ENCODE measurements around the gene OSBPL9. TPM values are rescaled to one million over a fixed set of nuclear protein-coding genes. Genes with fewer than 3 reads are reported as not detected.
"Not testable (repeated sequence)": the region's sequence is repeated elsewhere in the genome, so short reads cannot be mapped to it uniquely, and the experiment has no call there.

The OSBPL9 gene
- total RNA-seq, 2 experiments from 2014 or later = 40.0 to 42.7 TPM

GRCh38 chr1:51578383-51579109 is 38.3 kb upstream of the OSBPL9 start:
- Mint-ChIP-seq H3K36me3 (ENCODE audit: low read depth) (peaks cover 6% of the 10 kb centered on the region), H3K4me1 (peaks cover 36% of the 10 kb centered on the region), H3K4me3 (no peak overlapping the region), H3K9me3 (peaks cover 4% of the 10 kb centered on the region), H3K27ac (no peak overlapping the region), H3K27me3 (no peaks in the 10 kb centered on the region)
- no peak for DNase-seq
- ChIA-PET CTCF (no interaction called here), POLR2A (interaction anchor here (1.4 kb wide), 1 partner anchor 9 kb away, joined by 3 read pairs; no protein-coding TSS in a partner anchor)

DNA sequence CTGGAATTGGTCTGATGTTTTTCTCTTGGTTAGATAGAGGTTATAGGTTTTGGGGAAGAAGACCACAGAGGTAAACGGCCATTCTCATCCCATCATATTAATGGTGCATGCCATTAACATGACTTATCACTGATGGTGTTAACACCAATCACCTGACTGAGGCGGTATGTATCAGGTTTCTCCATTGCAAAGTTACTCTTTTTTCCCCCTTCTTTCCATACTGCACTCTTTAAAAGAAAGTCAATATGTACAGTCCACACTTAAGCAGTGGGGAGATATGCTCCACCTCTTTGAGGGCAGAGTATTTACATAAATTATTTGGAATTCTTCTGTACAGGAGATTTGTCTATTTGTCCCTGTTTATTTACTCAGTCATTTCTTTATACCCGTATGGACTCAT is 35.7 kb upstream of the OSBPL9 start:
- H3K27ac Mint-ChIP-seq = no peak overlapping the region
- POLR2A ChIA-PET = no interaction called here

DNA sequence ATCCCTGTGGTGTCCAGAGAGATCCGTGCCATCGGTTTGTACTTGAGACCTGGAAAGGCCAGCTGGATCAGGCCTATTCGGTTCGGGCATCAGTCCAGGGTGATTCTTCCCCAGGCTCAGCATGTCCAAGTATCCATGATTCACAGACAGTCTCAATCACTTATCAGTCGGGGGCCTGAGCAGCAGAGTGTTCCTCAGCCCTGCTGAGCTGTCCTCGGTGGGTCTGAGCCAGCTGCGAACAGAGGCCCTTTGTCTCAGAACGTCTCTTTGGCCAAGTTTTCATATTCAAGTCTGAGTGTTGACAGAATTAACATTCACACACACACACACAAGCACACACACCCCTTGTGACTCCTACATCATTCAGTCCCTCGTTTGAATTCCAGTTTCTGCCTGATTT is 33.4 kb upstream of the OSBPL9 start:
- Mint-ChIP-seq H3K36me3 (ENCODE audit: low read depth) (no peaks in the 10 kb centered on the region), H3K4me1 (peaks cover 6% of the 10 kb centered on the region), H3K27ac (no peak overlapping the region), H3K4me3 (no peak overlapping the region), H3K9me3 (no peaks in the 10 kb centered on the region), H3K27me3 (no peaks in the 10 kb centered on the region)
- no peak for DNase-seq
- POLR2A ChIA-PET = no interaction called here
- CTCF ChIA-PET = no interaction called here

More for the DNA sequence above, 35.7 kb upstream of the OSBPL9 start:
- H3K36me3 Mint-ChIP-seq (ENCODE audit: low read depth) = peaks cover 6% of the 10 kb centered on the region
- peaks cover 27% of the 10 kb centered on the region for H3K4me1 Mint-ChIP-seq
- peaks cover 4% of the 10 kb centered on the region for H3K9me3 Mint-ChIP-seq
- no peaks in the 10 kb centered on the region for H3K27me3 Mint-ChIP-seq
- CTCF ChIA-PET = no interaction called here
- DNase-seq = no peak
- no peak overlapping the region for H3K4me3 Mint-ChIP-seq

DNA sequence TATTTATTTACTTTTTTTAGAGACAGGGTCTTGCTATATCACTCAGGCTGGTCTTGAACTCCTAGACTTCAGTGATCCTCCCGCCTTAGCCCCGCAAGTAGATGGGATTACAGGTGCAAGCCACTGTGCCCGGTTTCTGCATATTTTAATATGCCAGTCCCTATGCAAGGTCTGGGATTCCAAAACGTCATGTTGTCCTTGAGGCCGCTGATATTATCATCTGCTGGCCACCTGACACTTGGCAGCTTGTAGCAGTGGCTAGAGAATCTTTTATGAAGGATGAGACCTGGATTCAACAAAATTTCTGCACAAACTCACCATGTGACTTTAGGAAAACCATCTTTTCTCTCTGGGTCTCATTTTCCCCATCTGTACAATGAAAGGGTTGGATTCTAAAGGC is 32.9 kb upstream of the OSBPL9 start:
- ChIA-PET POLR2A (no interaction called here), CTCF (no interaction called here)
- H3K36me3 Mint-ChIP-seq (ENCODE audit: low read depth) = no peaks in the 10 kb centered on the region
- H3K4me1 Mint-ChIP-seq = peaks cover 1% of the 10 kb centered on the region
- no peaks in the 10 kb centered on the region for H3K27me3 Mint-ChIP-seq
- no peak for DNase-seq
- H3K27ac Mint-ChIP-seq = no peak overlapping the region
- H3K9me3 Mint-ChIP-seq = no peaks in the 10 kb centered on the region
- no peak overlapping the region for H3K4me3 Mint-ChIP-seq

GRCh38 chr1:51592711-51593110 is 24.2 kb upstream of the OSBPL9 start:
- ChIA-PET POLR2A (no interaction called here), CTCF (no interaction called here)
- H3K27me3 Mint-ChIP-seq = no peaks in the 10 kb centered on the region
- no peak overlapping the region for H3K4me3 Mint-ChIP-seq
- no peaks in the 10 kb centered on the region for H3K36me3 Mint-ChIP-seq (ENCODE audit: low read depth)
- no peak for DNase-seq
- no peaks in the 10 kb centered on the region for H3K9me3 Mint-ChIP-seq
- H3K4me1 Mint-ChIP-seq = no peaks in the 10 kb centered on the region
- H3K27ac Mint-ChIP-seq = no peak overlapping the region

DNA sequence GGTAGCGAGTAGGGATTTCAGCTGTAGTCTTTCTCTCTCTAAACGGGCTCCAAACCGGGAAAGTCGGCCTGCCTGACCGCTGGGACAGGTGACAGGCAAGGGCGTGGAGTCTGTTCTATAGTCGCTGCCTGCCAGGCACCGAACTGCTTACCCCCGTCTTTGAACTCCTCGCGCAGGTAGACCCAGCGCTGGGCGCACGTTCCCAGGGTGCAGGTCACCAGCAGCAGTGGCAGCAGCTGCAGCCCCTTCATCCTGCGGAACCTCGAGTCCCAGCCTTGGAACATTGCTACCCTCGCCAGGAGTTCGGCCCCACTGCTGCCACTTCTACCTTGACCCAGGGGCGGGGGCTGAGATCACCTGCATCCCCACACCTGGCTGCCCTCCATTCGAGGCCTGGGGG is 22.2 kb upstream of the OSBPL9 start:
- Mint-ChIP-seq H3K4me3 (no peak overlapping the region), H3K27me3 (no peaks in the 10 kb centered on the region)

GRCh38 chr1:51600529-51600928 is 16.4 kb upstream of the OSBPL9 start:
- POLR2A ChIA-PET = no interaction called here
- CTCF ChIA-PET = interaction anchor here (1.1 kb wide), 1 partner anchor 14 kb away, joined by 3 read pairs; no protein-coding TSS in a partner anchor
- H3K36me3 Mint-ChIP-seq (ENCODE audit: low read depth) = no peaks in the 10 kb centered on the region
- H3K9me3 Mint-ChIP-seq = no peaks in the 10 kb centered on the region
- no peak for DNase-seq
- no peaks in the 10 kb centered on the region for H3K4me1 Mint-ChIP-seq
- peaks cover 6% of the 10 kb centered on the region for H3K27me3 Mint-ChIP-seq
- H3K4me3 Mint-ChIP-seq = no peak overlapping the region
- no peak overlapping the region for H3K27ac Mint-ChIP-seq

More for the DNA sequence above, 22.2 kb upstream of the OSBPL9 start:
- DNase-seq = no peak
- Mint-ChIP-seq H3K9me3 (no peaks in the 10 kb centered on the region), H3K4me1 (no peaks in the 10 kb centered on the region), H3K36me3 (ENCODE audit: low read depth) (no peaks in the 10 kb centered on the region), H3K27ac (no peak overlapping the region)
- POLR2A ChIA-PET = no interaction called here
- CTCF ChIA-PET = no interaction called here

- ChIA-PET POLR2A (interaction anchor here (0.5 kb wide), 1 partner anchor 21 kb away, joined by 4 read pairs; no protein-coding TSS in a partner anchor), CTCF (interaction anchor here (1.1 kb wide), 1 partner anchor 14 kb away, joined by 3 read pairs; no protein-coding TSS in a partner anchor)
- Mint-ChIP-seq H3K36me3 (ENCODE audit: low read depth) (no peaks in the 10 kb centered on the region), H3K27me3 (peaks cover 6% of the 10 kb centered on the region), H3K27ac (no peak overlapping the region), H3K4me1 (no peaks in the 10 kb centered on the region), H3K9me3 (no peaks in the 10 kb centered on the region), H3K4me3 (no peak overlapping the region)
- DNase-seq = no peak
These were observed 15.9 kb upstream of the OSBPL9 start for GRCh38 chr1:51600965-51601364.

DNA sequence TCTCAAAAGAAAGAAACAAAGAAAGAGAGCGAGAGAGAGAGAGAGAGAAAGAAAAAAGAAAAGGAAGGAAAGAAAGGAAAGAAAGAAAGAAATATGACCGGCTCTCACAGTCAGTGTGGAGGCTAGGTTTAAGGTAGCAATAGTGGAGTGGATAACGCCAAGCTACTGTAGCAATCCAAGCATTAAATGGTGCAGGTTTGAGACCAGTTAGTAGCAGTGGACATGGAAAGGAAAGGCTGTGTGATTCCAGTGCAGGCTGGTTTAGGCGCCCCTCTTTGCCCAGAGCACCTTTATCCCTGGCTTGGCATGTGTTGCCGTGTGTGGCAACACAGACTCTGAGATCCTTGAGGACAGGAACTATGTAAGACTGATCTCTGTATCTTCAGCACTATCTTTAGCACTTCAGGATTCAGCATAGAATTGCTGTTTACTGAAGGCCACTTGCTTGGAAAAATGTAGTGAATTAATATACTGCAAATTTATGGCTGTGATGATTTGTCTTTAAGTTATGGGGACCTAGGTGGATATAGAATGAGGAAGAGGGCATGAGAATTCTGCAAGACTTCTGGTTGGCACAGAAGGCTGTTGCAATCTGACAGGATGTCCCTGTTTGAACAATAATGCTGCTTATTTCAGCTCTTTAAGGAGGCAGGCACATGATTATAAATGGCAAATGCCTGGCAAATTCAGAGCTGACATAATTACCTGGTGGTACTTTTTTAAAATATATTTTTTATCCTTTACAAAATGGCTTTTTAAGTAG is 10.8 kb upstream of the OSBPL9 start:
- Mint-ChIP-seq H3K9me3 (no peaks in the 10 kb centered on the region), H3K27ac (no peak overlapping the region), H3K4me1 (no peaks in the 10 kb centered on the region), H3K27me3 (peaks cover 15% of the 10 kb centered on the region), H3K4me3 (no peak overlapping the region), H3K36me3 (ENCODE audit: low read depth) (no peaks in the 10 kb centered on the region)
- no peak for DNase-seq
- ChIA-PET CTCF (no interaction called here), POLR2A (no interaction called here)

GRCh38 chr1:51607681-51608095 is 9.2 kb upstream of the OSBPL9 start:
- Mint-ChIP-seq H3K4me3 (no peak overlapping the region), H3K9me3 (no peaks in the 10 kb centered on the region), H3K27me3 (peaks cover 24% of the 10 kb centered on the region), H3K27ac (no peak overlapping the region), H3K36me3 (ENCODE audit: low read depth) (no peaks in the 10 kb centered on the region), H3K4me1 (no peaks in the 10 kb centered on the region)
- POLR2A ChIA-PET = no interaction called here
- no peak for DNase-seq
- CTCF ChIA-PET = no interaction called here

DNA sequence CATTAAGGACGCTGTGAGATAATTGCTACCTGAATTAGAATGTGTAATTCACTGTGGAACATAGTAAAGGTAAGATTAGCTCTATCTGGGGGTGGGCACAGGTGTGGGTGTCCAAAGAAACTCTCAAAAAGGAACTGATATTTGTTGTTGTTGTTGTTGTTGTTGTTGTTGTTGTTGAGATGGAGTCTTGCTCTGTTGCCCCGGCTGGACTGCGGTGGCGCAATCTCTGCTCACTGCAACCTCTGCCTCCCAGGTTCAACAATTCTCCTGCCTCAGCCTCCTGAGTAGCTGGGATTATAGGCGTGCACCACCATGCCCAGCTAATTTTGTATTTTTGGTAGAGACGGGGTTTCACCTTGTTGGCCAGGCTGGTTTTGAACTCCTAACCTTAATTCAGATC is 6.8 kb upstream of the OSBPL9 start:
- POLR2A ChIA-PET; H3K27ac Mint-ChIP-seq; H3K36me3 Mint-ChIP-seq (ENCODE audit: low read depth); H3K4me1 Mint-ChIP-seq; H3K9me3 Mint-ChIP-seq; H3K4me3 Mint-ChIP-seq; DNase-seq: not testable (repeated sequence)
- CTCF ChIA-PET = interaction anchor here (1.2 kb wide), 1 partner anchor 159 kb away, joined by 4 read pairs; no protein-coding TSS in a partner anchor
- H3K27me3 Mint-ChIP-seq = peaks cover 22% of the 10 kb centered on the region

- H3K36me3 Mint-ChIP-seq (ENCODE audit: low read depth) = no peaks in the 10 kb centered on the region
- POLR2A ChIA-PET = no interaction called here
- H3K4me3 Mint-ChIP-seq = no peak overlapping the region
- no peaks in the 10 kb centered on the region for H3K9me3 Mint-ChIP-seq
- DNase-seq = no peak
- CTCF ChIA-PET = interaction anchor here (1.0 to 1.2 kb wide), 2 partner anchors 159 to 229 kb away, joined by 3 to 4 read pairs; no protein-coding TSS in a partner anchor
- no peaks in the 10 kb centered on the region for H3K4me1 Mint-ChIP-seq
- no peak overlapping the region for H3K27ac Mint-ChIP-seq
- H3K27me3 Mint-ChIP-seq = peaks cover 20% of the 10 kb centered on the region
These were observed 6.3 kb upstream of the OSBPL9 start for GRCh38 chr1:51610637-51611036.

DNA sequence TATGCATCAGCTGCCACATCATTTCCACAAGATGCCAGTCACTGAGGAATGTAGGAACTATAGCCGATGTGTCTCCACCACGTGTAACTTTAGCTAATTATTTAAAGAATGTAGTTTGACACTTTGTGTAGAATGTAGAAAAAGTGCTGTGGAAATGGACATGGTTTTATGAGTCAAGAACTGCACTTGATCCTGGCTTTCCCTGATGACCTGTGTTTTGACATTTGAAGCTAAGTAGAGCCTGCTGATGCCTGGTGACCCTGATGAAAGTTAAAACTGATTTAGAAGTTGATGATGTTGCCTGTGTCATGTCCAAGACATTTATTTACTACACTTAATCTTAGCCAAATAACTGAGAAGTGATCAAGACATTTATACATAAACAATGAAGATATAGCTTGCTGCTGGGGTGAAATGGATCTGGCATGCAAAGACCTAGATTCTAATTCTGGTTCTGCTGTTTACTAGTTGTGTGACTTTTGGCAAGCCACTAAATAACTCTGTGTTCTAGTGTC is 4.4 kb upstream of the OSBPL9 start:
- CTCF ChIA-PET = no interaction called here
- H3K27me3 Mint-ChIP-seq = peaks cover 17% of the 10 kb centered on the region
- no peak overlapping the region for H3K4me3 Mint-ChIP-seq
- no peaks in the 10 kb centered on the region for H3K9me3 Mint-ChIP-seq
- no peak overlapping the region for H3K27ac Mint-ChIP-seq
- POLR2A ChIA-PET = no interaction called here
- peaks cover 11% of the 10 kb centered on the region for H3K4me1 Mint-ChIP-seq
- no peak for DNase-seq
- peaks cover 3% of the 10 kb centered on the region for H3K36me3 Mint-ChIP-seq (ENCODE audit: low read depth)
